Activated T-helper 17 cell treated with anti-CD3 and anti-CD28 coated beads, Interleukin-2, amount 50 U/mL, for 72 hours (primary cell): ENCODE data around the gene NME7. TPM values are rescaled to one million over a fixed set of nuclear protein-coding genes. Genes with fewer than 3 reads are reported as not detected.
"Not testable (repeated sequence)": the region's sequence is repeated elsewhere in the genome, so short reads cannot be mapped to it uniquely, and the experiment has no call there.

ENCODE experiments used
- ATAC-seq: fragments of 150-1000 bp; cut with Tn5 transposase; replicated peaks from 2 replicates; pipeline ENCODE4 v1.10.0; 2021; ENCODE audit warnings: mild to moderate bottlenecking, moderate library complexity
- H3K27ac Mint-ChIP-seq: one replicate; pipeline ENCODE4 v1.8.0; 2022; ENCODE audit warnings: mixed read lengths
- H3K27me3 Mint-ChIP-seq: one replicate; pipeline ENCODE4 v1.8.0; 2022; ENCODE audit warnings: mixed read lengths
- H3K36me3 Mint-ChIP-seq: one replicate; pipeline ENCODE4 v1.8.0; 2022; ENCODE audit warnings: low read depth, mild to moderate bottlenecking, mixed read lengths
- H3K4me1 Mint-ChIP-seq: one replicate; pipeline ENCODE4 v1.8.0; 2022; ENCODE audit warnings: mixed read lengths
- H3K4me3 Mint-ChIP-seq: one replicate; pipeline ENCODE4 v1.8.0; 2022; ENCODE audit warnings: mild to moderate bottlenecking, mixed read lengths
- H3K9me3 Mint-ChIP-seq: one replicate; pipeline ENCODE4 v1.8.0; 2022; ENCODE audit warnings: mixed read lengths
- total RNA-seq, 2 donors: library from RNA; stranded (reverse); gene quantifications; one replicate each; pipeline ENCODE4 v1.2.3, GENCODE V29; 2022

Gene NME7
- total RNA-seq, 2 donors from 2014 or later, result 20.3 to 20.6 TPM

DNA sequence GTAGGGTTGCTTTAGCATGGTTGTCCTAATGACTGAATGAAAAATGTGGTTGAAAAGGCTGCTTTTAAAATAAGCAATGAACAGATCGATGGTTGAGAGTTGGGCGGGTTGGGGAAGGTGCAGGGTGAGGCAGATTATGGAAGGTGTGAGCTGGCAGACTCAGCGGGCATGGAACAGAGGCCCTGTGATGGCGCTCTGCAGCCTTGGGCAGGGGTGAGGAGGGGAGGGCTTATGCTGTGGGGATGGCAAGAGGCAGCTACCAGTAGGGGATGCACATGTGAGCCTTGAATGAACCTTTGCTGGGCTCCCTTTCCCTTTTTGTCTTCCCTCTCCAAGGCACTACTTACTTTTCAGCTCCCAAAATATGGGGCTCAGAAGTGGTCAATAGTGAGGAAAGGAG, 230.2 kb downstream of the NME7 start:
- ATAC-seq, result no peak
- Mint-ChIP-seq H3K4me3 (no peak overlapping the region), H3K27me3 (no peaks in the 10 kb centered on the region), H3K36me3 (peaks cover 18% of the 10 kb centered on the region), H3K9me3 (no peaks in the 10 kb centered on the region), H3K27ac (no peak overlapping the region), H3K4me1 (peaks cover 5% of the 10 kb centered on the region)

DNA sequence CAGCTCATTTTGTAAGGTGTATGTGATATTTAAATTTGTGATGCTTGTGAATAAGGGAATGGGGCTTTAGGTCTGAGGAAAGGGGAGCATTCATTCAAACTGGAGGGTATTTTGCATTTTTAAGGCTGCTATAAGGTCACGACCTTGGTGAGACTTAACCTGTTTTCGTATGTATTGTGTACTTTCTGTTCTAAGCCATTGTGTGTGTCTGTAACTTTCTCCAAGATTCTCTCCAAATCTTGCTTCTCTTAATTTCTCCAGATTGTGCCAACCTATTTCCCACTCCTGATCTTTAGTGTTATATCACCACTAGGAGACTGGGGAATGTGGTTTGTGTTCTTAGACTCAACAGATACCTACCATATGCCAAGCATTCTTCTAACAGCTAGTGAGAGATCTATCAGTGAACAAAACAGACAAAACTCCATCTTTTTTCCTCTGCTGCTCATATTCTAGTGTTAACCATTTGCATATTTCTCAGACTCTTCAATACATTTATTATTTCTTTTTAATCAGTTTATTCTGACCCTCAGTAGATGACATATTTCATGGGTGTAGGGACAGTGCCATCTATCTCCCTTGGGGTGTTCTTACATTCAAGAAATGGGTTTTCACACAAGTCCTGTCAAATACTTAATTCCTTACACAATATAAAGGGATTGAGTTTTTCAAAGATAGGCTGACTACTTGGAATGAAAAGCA, 233.6 kb downstream of the NME7 start:
- H3K4me3 Mint-ChIP-seq, result no peak overlapping the region
- H3K27me3 Mint-ChIP-seq, result no peaks in the 10 kb centered on the region
- no peak overlapping the region for H3K27ac Mint-ChIP-seq
- no peaks in the 10 kb centered on the region for H3K9me3 Mint-ChIP-seq
- no peak for ATAC-seq
- peaks cover 4% of the 10 kb centered on the region for H3K4me1 Mint-ChIP-seq
- H3K36me3 Mint-ChIP-seq, result peaks cover 49% of the 10 kb centered on the region

DNA sequence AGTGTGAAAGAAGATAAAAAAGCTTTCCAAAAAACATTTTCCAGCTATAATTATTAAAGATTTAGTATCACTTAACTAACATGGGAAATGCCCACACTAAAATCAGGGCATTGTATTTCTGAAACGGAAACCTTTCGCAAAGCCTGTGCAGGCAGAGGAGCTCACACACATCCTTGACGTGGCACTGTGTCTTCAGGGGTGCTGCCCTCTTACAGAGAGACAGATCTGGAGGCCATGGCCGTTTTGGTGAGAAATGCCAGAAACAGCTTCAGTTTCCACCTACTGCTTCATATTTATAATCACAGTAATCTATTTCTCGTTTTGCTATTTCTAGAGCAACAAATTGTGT, 234.4 kb downstream of the NME7 start:
- H3K4me1 Mint-ChIP-seq, result peaks cover 4% of the 10 kb centered on the region
- no peak overlapping the region for H3K4me3 Mint-ChIP-seq
- peaks cover 54% of the 10 kb centered on the region for H3K36me3 Mint-ChIP-seq
- no peaks in the 10 kb centered on the region for H3K9me3 Mint-ChIP-seq
- ATAC-seq, result no peak
- H3K27ac Mint-ChIP-seq, result no peak overlapping the region
- H3K27me3 Mint-ChIP-seq, result no peaks in the 10 kb centered on the region

DNA sequence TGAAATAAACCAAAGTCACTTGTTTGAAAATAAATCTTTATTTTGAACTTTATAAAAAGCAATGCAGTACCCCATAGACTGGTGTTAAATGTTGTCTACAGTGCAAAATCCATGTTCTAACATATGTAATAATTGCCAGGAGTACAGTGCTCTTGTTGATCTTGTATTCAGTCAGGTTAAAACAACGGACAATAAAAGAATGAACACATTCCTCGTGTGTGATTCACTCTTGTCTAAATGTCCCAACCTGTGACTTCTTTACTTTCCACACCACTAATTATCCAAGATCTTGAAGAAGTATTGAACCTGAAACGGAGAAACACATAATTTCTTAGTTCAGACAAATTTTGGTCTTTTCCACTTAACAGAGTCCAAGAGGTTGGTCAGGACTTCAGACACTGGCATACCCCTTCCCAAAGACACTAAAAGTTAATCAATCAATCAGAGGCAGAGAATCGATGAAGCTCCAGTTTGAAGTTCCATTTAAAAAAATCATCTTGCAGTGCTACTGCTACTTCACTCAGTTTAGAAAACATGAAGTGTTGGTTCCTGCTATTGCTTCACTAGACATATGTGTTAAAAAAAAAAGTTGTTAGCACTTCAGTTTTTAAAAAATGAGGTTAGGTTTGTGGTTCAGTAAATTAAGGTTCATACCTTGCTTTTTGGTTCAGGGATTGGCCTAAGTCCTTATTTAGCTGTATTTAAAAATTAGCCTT, 234.9 kb downstream of the NME7 start:
- H3K4me1 Mint-ChIP-seq, result peaks cover 8% of the 10 kb centered on the region
- no peak overlapping the region for H3K27ac Mint-ChIP-seq
- ATAC-seq, result no peak
- no peaks in the 10 kb centered on the region for H3K9me3 Mint-ChIP-seq
- peaks cover 59% of the 10 kb centered on the region for H3K36me3 Mint-ChIP-seq
- no peaks in the 10 kb centered on the region for H3K27me3 Mint-ChIP-seq
- H3K4me3 Mint-ChIP-seq, result no peak overlapping the region

DNA sequence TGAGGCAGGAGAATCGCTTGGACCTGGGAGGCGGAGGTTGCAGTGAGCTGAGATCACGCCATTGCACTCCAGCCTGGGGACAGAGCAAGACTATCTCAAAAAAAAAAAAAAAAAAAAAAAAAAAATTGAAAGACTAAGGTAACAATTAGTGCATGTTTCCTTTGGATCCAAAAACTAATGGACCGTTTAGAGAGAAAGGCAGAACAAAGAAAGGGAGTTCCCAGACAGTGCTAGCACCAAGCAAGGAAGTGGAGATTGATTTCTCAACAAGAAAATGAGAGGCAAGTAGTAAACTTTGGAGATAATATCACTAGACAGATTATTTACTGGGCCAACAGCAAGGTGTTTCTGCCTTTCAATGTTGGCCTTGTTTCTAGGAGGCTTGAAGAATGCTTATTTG, 236.9 kb downstream of the NME7 start:
- ATAC-seq, result no peak
- H3K4me3 Mint-ChIP-seq, result no peak overlapping the region
- peaks cover 77% of the 10 kb centered on the region for H3K36me3 Mint-ChIP-seq
- no peaks in the 10 kb centered on the region for H3K9me3 Mint-ChIP-seq
- no peaks in the 10 kb centered on the region for H3K27me3 Mint-ChIP-seq
- peaks cover 8% of the 10 kb centered on the region for H3K4me1 Mint-ChIP-seq
- no peak overlapping the region for H3K27ac Mint-ChIP-seq

DNA sequence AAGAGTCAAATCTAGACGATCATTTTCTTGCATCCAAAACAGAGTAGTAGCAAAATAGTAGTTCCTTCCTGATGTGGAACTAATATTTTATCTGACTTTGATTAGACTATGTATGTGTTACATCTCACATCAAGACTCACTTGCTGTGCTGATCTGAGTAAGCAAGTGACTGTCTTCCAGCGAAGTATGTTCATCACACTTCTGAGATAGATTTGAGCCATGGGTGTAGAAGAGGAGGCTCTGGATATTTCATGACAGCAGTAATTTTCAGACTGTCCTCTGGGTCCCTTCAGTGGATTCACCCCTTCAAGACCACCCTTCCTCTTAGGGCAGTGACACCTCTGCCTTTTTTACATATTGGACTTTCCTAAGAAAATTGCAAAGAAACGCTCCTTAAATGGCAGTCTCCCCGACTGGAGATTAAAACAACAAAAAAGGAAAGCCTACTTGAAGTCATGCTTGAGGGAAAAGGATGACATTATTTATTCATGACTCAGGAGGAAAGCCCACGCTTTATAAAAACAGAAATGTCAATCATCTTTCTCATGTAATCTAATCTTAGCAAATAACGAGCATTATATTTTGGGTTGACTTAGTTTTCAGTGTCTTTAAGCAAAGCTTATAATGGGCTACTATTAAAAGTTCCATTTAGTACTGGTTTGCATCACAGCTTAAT, 238.3 kb downstream of the NME7 start:
- peaks cover 8% of the 10 kb centered on the region for H3K4me1 Mint-ChIP-seq
- peak overlapping the region; percentile 17 for H3K27ac Mint-ChIP-seq
- H3K9me3 Mint-ChIP-seq, result no peaks in the 10 kb centered on the region
- no peak overlapping the region for H3K4me3 Mint-ChIP-seq
- peak; percentile 57 for ATAC-seq
- no peaks in the 10 kb centered on the region for H3K27me3 Mint-ChIP-seq
- H3K36me3 Mint-ChIP-seq, result peaks cover 91% of the 10 kb centered on the region

DNA sequence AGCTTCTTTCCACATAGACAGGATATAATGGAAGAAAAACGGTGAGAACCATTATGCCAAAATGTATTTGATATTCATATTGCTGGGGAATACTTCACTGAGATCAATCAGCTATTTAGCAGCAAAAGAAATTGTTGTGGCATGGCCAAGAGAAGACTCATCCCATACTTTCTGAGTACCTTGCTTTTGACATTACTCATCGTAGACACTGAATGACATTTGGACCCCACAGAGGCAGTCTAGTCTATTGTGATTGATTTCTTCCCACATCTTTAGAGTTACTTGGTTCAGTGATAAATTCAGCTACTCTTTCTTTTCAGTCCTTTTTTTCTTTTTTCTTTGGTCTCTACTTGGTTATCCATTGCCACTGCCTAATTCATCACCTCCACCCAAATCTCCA, 239.0 kb downstream of the NME7 start:
- H3K27ac Mint-ChIP-seq, result no peak overlapping the region
- ATAC-seq, result peak; percentile 98
- peaks cover 8% of the 10 kb centered on the region for H3K4me1 Mint-ChIP-seq
- H3K4me3 Mint-ChIP-seq, result no peak overlapping the region
- peaks cover 91% of the 10 kb centered on the region for H3K36me3 Mint-ChIP-seq
- H3K9me3 Mint-ChIP-seq, result no peaks in the 10 kb centered on the region
- no peaks in the 10 kb centered on the region for H3K27me3 Mint-ChIP-seq

DNA sequence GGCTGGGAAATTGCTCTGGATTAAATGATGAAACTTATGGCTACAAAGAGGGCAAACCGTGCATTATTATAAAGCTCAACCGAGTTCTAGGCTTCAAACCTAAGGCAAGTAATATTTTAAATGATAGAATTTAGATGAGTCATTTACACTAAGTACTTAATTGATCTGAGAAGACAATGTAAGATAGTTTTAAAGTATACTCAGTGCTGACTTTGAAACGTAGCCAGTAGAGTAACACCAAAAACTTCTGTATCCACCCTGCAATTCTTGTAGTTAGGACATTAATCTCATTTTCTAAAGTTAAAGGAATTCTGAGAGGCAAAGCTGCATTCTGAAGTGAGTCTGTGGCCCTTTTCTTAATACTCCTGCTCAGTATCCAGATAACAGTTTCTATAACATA, 240.3 kb downstream of the NME7 start:
- Mint-ChIP-seq H3K4me1 (peaks cover 12% of the 10 kb centered on the region), H3K4me3 (no peak overlapping the region), H3K9me3 (no peaks in the 10 kb centered on the region), H3K27ac (no peak overlapping the region), H3K36me3 (peaks cover 94% of the 10 kb centered on the region), H3K27me3 (no peaks in the 10 kb centered on the region)
- ATAC-seq, result no peak

DNA sequence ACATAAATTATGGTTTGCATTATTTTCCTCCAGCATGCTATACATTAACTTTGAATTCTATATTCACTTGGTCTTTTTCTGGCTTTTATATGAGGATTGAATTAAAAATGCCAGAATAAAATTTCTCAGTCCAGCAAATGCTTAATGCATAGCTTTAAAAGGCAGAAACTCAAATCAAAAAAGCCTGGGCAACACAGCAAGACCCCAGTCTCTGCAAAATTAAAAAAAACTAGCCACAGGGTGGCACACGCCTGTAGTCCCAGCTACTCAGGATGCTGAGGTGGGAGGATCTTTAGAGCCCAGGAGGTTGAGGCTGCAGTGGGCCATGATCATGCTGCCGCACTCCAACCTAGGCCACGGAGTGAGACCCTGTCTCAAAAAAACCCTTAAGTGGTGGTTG, 241.3 kb downstream of the NME7 start:
- no peak for ATAC-seq
- H3K9me3 Mint-ChIP-seq, result no peaks in the 10 kb centered on the region
- no peaks in the 10 kb centered on the region for H3K27me3 Mint-ChIP-seq
- peaks cover 94% of the 10 kb centered on the region for H3K36me3 Mint-ChIP-seq
- H3K27ac Mint-ChIP-seq, result no peak overlapping the region
- H3K4me1 Mint-ChIP-seq, result peaks cover 12% of the 10 kb centered on the region
- no peak overlapping the region for H3K4me3 Mint-ChIP-seq

DNA sequence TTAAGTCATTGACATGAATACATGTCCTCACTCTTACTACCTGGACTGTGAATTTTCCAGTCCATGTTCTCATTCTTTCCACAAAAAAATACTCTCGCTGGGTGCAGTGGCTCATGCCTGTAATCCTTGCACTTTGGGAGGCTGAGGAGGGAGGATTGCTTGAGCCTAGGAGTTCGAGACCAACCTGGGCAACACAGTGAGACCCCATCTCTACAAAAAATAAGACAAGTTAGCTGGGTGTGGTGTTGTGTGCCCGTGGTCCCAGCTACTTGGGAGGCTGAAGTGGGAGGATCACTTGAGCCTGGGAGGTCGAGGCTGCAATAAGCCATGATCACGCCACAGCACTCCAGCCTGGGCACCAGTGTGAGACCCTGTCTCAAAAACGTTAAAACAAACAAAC, 242.0 kb downstream of the NME7 start:
- ATAC-seq, H3K27ac Mint-ChIP-seq, H3K9me3 Mint-ChIP-seq, H3K4me3 Mint-ChIP-seq, H3K27me3 Mint-ChIP-seq: not testable (repeated sequence)
- peaks cover 92% of the 10 kb centered on the region for H3K36me3 Mint-ChIP-seq
- peaks cover 12% of the 10 kb centered on the region for H3K4me1 Mint-ChIP-seq

DNA sequence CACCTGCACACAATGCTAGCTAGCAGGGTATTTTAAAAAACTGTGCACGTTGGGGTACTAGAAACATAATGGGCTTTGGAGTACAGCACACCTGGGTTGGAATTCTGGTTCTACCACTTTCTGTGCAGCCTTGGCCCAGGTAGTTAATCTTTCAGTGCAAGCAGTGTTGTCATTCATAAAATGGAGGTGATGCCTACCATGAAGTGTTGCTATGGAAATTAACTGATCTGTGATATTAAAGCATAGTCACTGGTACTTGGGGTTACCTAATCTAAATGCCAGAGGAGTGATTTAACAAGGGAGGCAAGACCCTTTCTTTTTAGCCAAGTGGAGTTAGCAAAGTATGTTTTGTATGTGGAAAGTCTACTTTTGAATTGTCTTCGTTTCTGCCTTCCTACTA, 243.1 kb downstream of the NME7 start:
- peaks cover 88% of the 10 kb centered on the region for H3K36me3 Mint-ChIP-seq
- H3K27me3 Mint-ChIP-seq, result no peaks in the 10 kb centered on the region

DNA sequence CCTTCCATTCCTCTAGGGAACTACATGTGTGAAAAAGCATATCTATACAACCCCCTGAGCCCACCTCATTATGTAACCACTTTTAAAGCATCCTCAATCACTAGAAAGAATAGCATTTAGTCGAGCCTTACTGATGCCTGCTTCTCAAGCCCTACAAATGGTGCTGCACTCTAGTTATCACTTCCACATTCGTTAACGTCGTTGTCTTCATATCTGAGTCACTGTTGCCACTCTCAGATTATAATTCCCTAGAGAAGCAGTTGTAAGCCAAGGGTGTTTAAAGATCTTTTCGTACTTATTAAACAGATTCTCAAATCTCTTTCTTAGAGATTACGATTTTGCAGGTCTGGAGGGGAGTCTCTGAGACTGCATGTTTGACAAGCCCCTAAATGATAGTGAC, 244.6 kb downstream of the NME7 start:
- Mint-ChIP-seq H3K27ac (no peak overlapping the region), H3K9me3 (no peaks in the 10 kb centered on the region), H3K27me3 (no peaks in the 10 kb centered on the region), H3K4me1 (peaks cover 5% of the 10 kb centered on the region), H3K36me3 (peaks cover 87% of the 10 kb centered on the region), H3K4me3 (no peak overlapping the region)
- no peak for ATAC-seq

More for the DNA sequence above, 243.1 kb downstream of the NME7 start:
- Mint-ChIP-seq H3K4me3 (no peak overlapping the region), H3K27ac (no peak overlapping the region), H3K4me1 (peaks cover 12% of the 10 kb centered on the region), H3K9me3 (no peaks in the 10 kb centered on the region)
- no peak for ATAC-seq

DNA sequence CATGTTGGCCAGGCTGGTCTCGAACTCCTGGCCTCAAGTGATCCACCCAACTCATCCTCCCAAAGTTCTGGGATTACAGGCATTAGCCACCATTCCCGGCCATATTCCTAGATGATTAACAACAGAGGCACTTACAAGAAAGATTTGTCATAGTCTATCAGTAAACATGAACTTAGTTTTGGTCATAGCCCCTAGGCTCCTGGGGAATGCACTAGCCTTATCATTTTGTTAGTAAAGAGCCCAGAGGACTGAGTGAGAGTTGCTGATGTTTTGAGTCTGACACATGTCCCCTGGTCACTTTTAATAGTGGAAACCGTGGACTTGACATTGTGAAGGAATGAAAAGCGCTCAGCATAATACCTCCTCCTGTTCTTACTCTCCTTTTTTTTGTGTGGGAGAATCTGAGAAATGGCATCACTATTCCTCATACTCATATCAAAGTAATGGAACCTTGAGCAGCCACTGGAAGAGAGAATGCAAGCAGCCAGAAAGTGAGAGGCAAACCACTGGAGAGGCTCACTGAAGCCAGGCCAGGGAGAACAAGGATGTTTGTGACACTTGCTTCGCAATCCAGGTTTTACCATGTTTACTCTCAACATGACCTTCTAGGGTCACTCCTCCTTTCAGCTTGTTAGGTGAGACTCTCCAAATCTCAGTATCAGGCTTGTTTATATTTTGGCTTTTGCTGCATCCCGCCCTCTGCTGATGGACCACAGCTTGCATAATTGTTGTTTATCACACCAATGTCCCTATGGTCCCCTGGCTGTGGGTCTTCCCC, 246.3 kb downstream of the NME7 start:
- peak; percentile 54 for ATAC-seq
- H3K27me3 Mint-ChIP-seq, result no peaks in the 10 kb centered on the region

DNA sequence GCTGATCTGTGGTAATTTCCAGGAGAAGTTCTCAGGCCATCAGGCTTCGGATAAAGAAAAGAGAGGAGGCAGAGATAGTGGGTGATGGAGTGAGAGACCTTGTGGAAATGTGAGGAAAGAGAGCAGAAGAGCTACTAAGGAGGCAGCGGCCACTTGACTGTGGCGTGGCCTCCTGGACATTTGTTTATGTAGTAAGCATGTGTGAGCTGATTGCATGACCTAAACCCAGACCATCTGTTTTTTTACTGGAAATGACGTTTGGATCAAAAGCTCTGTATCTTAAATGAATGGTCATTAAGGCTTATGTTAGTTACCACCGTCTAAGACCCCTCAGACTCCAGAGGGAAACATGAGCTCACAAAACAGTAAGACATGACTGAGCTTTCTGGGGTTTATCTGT, 247.5 kb downstream of the NME7 start:
- no peaks in the 10 kb centered on the region for H3K9me3 Mint-ChIP-seq
- ATAC-seq, result no peak
- H3K27me3 Mint-ChIP-seq, result no peaks in the 10 kb centered on the region
- H3K27ac Mint-ChIP-seq, result no peak overlapping the region
- no peak overlapping the region for H3K4me3 Mint-ChIP-seq
- peaks cover 11% of the 10 kb centered on the region for H3K4me1 Mint-ChIP-seq
- H3K36me3 Mint-ChIP-seq, result peaks cover 88% of the 10 kb centered on the region

More for the DNA sequence above, 246.3 kb downstream of the NME7 start:
- Mint-ChIP-seq H3K9me3 (no peaks in the 10 kb centered on the region), H3K27ac (peak overlapping the region; percentile 66), H3K36me3 (peaks cover 89% of the 10 kb centered on the region), H3K4me1 (peaks cover 6% of the 10 kb centered on the region), H3K4me3 (no peak overlapping the region)
